GM19099 (cell line): ENCODE results near the gene SULT1C2.

ENCODE experiments used
- POLR2A ChIP-seq: IDR thresholded peaks from 3 replicates; pipeline ENCODE4 v1.6.1; 2011; ENCODE audit warnings: low read depth; ENCODE audit not compliant: insufficient read length; ENCODE audit errors: extremely low read depth

SULT1C2 gene

GRCh38 chr2:108279468-108279867, 9.2 kb upstream of the SULT1C2 start:
- TF ChIP-seq POLR2A: no peak

- no peak for TF ChIP-seq POLR2A
Observed at GRCh38 chr2:108280466-108280865, 8.2 kb upstream of the SULT1C2 start.

GRCh38 chr2:108285616-108286015, 3.1 kb upstream of the SULT1C2 start:
- TF ChIP-seq POLR2A: no peak

- no peak for TF ChIP-seq POLR2A
Observed at GRCh38 chr2:108287169-108287568, 1.5 kb upstream of the SULT1C2 start.

GRCh38 chr2:108293850-108294249, 5.2 kb downstream of the SULT1C2 start:
- no peak for TF ChIP-seq POLR2A

GRCh38 chr2:108297436-108298141, 8.9 kb downstream of the SULT1C2 start:
- TF ChIP-seq POLR2A: no peak

GRCh38 chr2:108301558-108301957, 12.9 kb downstream of the SULT1C2 start:
- no peak for TF ChIP-seq POLR2A

GRCh38 chr2:108304975-108305374, 16.3 kb downstream of the SULT1C2 start:
- TF ChIP-seq POLR2A: no peak

GRCh38 chr2:108305901-108306300, 17.2 kb downstream of the SULT1C2 start:
- no peak for TF ChIP-seq POLR2A

GRCh38 chr2:108309903-108310302, 21.2 kb downstream of the SULT1C2 start:
- no peak for TF ChIP-seq POLR2A

GRCh38 chr2:108314586-108315296, 26.0 kb downstream of the SULT1C2 start:
- no peak for TF ChIP-seq POLR2A

- TF ChIP-seq POLR2A: no peak
Observed at GRCh38 chr2:108315444-108315934, 26.8 kb downstream of the SULT1C2 start.

GRCh38 chr2:108316033-108316432, 27.3 kb downstream of the SULT1C2 start:
- no peak for TF ChIP-seq POLR2A

GRCh38 chr2:108316461-108317258, 28.0 kb downstream of the SULT1C2 start:
- no peak for TF ChIP-seq POLR2A

- no peak for TF ChIP-seq POLR2A
Observed at GRCh38 chr2:108320326-108320922, 31.7 kb downstream of the SULT1C2 start.

GRCh38 chr2:108323619-108324018, 34.9 kb downstream of the SULT1C2 start:
- TF ChIP-seq POLR2A: no peak
